Stomach (tissue), 4 donors: Measurements from ENCODE around the gene RIN3.

Experiments
- CTCF ChIP-seq, 7 experiments: fragments of 450-650 bp in 4 of 7; fragments of 200-600 bp in 3 of 7; sonication (generic) in 3 of 7; IDR thresholded peaks; one replicate each; pipeline ENCODE4 v1.5.1; 2016 to 2019; ENCODE audit warnings: antibody characterized with exemption in 7 of 7, control low read depth in 2 of 7, mild to moderate bottlenecking in 1 of 7
- POLR2A ChIP-seq, 4 donors: fragments of 450-650 bp; IDR thresholded peaks; one replicate each; pipeline ENCODE4 v1.6.1; 2016; ENCODE audit warnings: antibody characterized with exemption in 4 of 4, control low read depth in 2 of 4, mild to moderate bottlenecking in 1 of 4, moderate library complexity in 1 of 4
- POLR2AphosphoS5 ChIP-seq, 3 donors: sonication (generic); formaldehyde crosslinking; IDR thresholded peaks; one replicate each; pipeline ENCODE4 v1.6.1; 2016; ENCODE audit warnings: antibody characterized with exemption in 3 of 3

- no peak for TF ChIP-seq CTCF (IDR thresholded peaks at IDR 0.05)
- no peak for TF ChIP-seq POLR2A (IDR thresholded peaks at IDR 0.05)
- no peak for TF ChIP-seq POLR2AphosphoS5 (IDR thresholded peaks at IDR 0.05)
Measured at GRCh38 chr14:92470215-92470614, 43.4 kb upstream of the RIN3 start.
